Nephron (organoid): Measurements from ENCODE around the gene RGS6.
A peak's percentile ranks its signal among the peaks of the same experiment; 100 is the strongest.

Experiments used
- H3K27ac Mint-ChIP-seq, 3 experiments: 2 replicates each; pipeline ENCODE4 v1.8.0; 2020; ENCODE audit warnings: mixed read lengths in 3 of 3, mild to moderate bottlenecking in 2 of 3, moderate library complexity in 1 of 3
- H3K27me3 Mint-ChIP-seq: 2 replicates; pipeline ENCODE4 v1.8.0; 2021; ENCODE audit warnings: low read depth, mild to moderate bottlenecking, moderate library complexity, mixed read lengths
- H3K36me3 Mint-ChIP-seq: 2 replicates; pipeline ENCODE4 v1.8.0; 2020; ENCODE audit warnings: low read depth, mixed read lengths
- H3K4me1 Mint-ChIP-seq: 2 replicates; pipeline ENCODE4 v1.8.0; 2020; ENCODE audit warnings: mixed read lengths
- H3K4me3 Mint-ChIP-seq, 3 experiments: 2 replicates each; pipeline ENCODE4 v1.8.0; 2020; ENCODE audit warnings: mild to moderate bottlenecking in 3 of 3, mixed read lengths in 3 of 3, moderate library complexity in 2 of 3
- H3K9me3 Mint-ChIP-seq: 2 replicates; pipeline ENCODE4 v1.8.0; 2020; ENCODE audit warnings: mixed read lengths
- CTCF ChIP-seq, 3 experiments: fragments of 200-600 bp; sonication (generic); IDR thresholded peaks; one replicate each; pipeline ENCODE4 v1.5.0; 2021; ENCODE audit warnings: antibody characterized with exemption in 3 of 3; ENCODE audit not compliant: unreplicated experiment in 3 of 3

The RGS6 gene

DNA sequence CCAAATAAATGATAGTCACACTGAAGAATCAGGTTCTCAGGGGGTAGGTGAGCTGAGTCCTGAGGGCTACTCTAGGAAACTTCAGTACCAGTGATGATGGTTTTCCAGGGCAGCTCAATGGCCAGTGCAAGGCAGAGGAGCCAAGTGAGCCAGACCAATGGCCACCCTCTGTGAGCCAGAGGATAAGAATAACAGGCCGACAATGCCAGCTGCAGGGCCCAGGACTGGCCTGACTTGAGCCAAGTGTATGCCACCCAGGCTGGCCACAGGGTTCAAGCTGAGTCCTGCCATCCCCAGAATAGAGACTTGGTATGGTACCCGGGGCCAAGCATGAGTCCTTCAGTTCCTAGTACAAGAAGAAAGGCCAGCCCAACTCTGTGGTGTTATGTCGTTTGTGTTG is 606.2 kb downstream of the RGS6 start:
- Mint-ChIP-seq H3K27me3 (no peaks in the 10 kb centered on the region), H3K4me3 (no peak overlapping the region), H3K9me3 (peaks cover 22% of the 10 kb centered on the region), H3K27ac (peak overlapping the region in 1 of 3 experiments; percentile 40), H3K36me3 (no peaks in the 10 kb centered on the region), H3K4me1 (peaks cover 21% of the 10 kb centered on the region)
- TF ChIP-seq CTCF (IDR thresholded peaks at IDR 0.05; ENCODE audit: unreplicated experiment in 3 of 3), result no peak

GRCh38 chr14:72539661-72540315 is 607.6 kb downstream of the RGS6 start:
- H3K4me1 Mint-ChIP-seq, result peaks cover 35% of the 10 kb centered on the region
- H3K36me3 Mint-ChIP-seq, result no peaks in the 10 kb centered on the region
- H3K9me3 Mint-ChIP-seq, result peaks cover 8% of the 10 kb centered on the region
- TF ChIP-seq CTCF (IDR thresholded peaks at IDR 0.05; ENCODE audit: unreplicated experiment in 3 of 3), result no peak
- H3K4me3 Mint-ChIP-seq, result no peak overlapping the region
- peak overlapping the region in 2 of 3 experiments; percentile 60 to 84 for H3K27ac Mint-ChIP-seq
- peaks cover 3% of the 10 kb centered on the region for H3K27me3 Mint-ChIP-seq

DNA sequence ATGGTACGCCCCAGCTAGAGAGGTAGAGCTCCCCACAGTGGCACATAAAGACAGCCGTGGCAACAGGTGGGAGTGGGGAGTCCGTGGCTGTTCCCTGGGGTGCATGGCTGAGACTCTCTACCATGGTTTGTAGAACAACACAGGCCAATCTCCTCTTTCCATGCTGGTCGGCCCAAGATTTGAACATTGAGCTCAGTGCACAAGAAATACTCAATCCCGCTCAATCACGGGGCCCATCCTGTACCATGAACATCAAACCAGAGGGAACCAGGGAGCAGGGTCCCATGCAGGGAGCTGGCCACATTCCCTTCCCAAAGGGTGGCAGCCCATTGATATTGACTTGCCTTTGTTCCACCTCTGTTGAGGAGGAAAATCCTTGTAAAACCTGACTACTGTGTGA is 608.6 kb downstream of the RGS6 start:
- H3K36me3 Mint-ChIP-seq, result no peaks in the 10 kb centered on the region
- H3K4me3 Mint-ChIP-seq, result no peak overlapping the region
- H3K4me1 Mint-ChIP-seq, result peaks cover 46% of the 10 kb centered on the region
- TF ChIP-seq CTCF (IDR thresholded peaks at IDR 0.05; ENCODE audit: unreplicated experiment in 3 of 3), result no peak
- peaks cover 3% of the 10 kb centered on the region for H3K27me3 Mint-ChIP-seq
- peaks cover 3% of the 10 kb centered on the region for H3K9me3 Mint-ChIP-seq
- peak overlapping the region in 2 of 3 experiments; percentile 31 to 84 for H3K27ac Mint-ChIP-seq

- Mint-ChIP-seq H3K4me3 (no peak overlapping the region), H3K4me1 (peaks cover 49% of the 10 kb centered on the region), H3K9me3 (no peaks in the 10 kb centered on the region), H3K36me3 (no peaks in the 10 kb centered on the region), H3K27ac (no peak overlapping the region), H3K27me3 (peaks cover 3% of the 10 kb centered on the region)
- TF ChIP-seq CTCF (IDR thresholded peaks at IDR 0.05; ENCODE audit: unreplicated experiment in 3 of 3), result no peak
Measured at GRCh38 chr14:72541546-72541945, 609.3 kb downstream of the RGS6 start.

GRCh38 chr14:72543341-72543740 is 611.1 kb downstream of the RGS6 start:
- Mint-ChIP-seq H3K4me3 (no peak overlapping the region), H3K9me3 (no peaks in the 10 kb centered on the region), H3K27ac (peak overlapping the region in 2 of 3 experiments; percentile 48 to 72), H3K27me3 (peaks cover 3% of the 10 kb centered on the region), H3K36me3 (no peaks in the 10 kb centered on the region), H3K4me1 (peaks cover 56% of the 10 kb centered on the region)
- no peak for TF ChIP-seq CTCF (IDR thresholded peaks at IDR 0.05; ENCODE audit: unreplicated experiment in 3 of 3)
